HCT116 (cell line): ENCODE results near the gene IRS1. TPM values are rescaled to one million over a fixed set of nuclear protein-coding genes. Genes with fewer than 3 reads are reported as not detected.

Experiments used
- ATAC-seq: fragments of 200-7000 bp; cut with Tn5 transposase; 2 replicates; pipeline ENCODE4 v1.9.1; 2020; ENCODE audit warnings: mild to moderate bottlenecking, moderate library complexity
- BruUV-seq: library from RNA; stranded (reverse); fragments of 400-500 nt; replicated peaks from 2 replicates; lab custom pipeline; 2021; lab: Mats Ljungman, UMichigan
- CTCF ChIA-PET: fragments of 300-600 bp; sonication (Branson Sonifier 250); formaldehyde crosslinking; loops from one replicate; lab custom pipeline; 2021; ENCODE audit warnings: antibody characterized with exemption; lab: Charles Lee
- POLR2A ChIA-PET: fragments of 300-600, 350-600 bp; sonication (Branson Sonifier 250); formaldehyde crosslinking; loops from one replicate; lab custom pipeline; 2021; ENCODE audit warnings: antibody characterized with exemption; lab: Charles Lee
- RAD21 ChIA-PET, 2 experiments: fragments of 300-600 bp; sonication (Branson Sonifier 250); formaldehyde crosslinking; loops; one replicate each; lab custom pipeline; 2023; ENCODE audit warnings: low total read pairs in 2 of 2; ENCODE audit not compliant: uncharacterized antibody in 2 of 2, unreplicated experiment in 2 of 2, low non-redundant PET in 1 of 2; lab: Charles Lee
- DNase-seq: peaks from one replicate; pipeline ENCODE4 v3.0.0-alpha.2; 2010; ENCODE audit warnings: low read depth, low spot score
- H2AFZ ChIP-seq: fragments of 200-600 bp; shearing (Covaris generic), sonication (generic); 2 replicates; pipeline ENCODE4 v1.6.1; 2017; ENCODE audit warnings: low read depth, mixed run types, mixed read lengths, antibody characterized with exemption, low read length; ENCODE audit not compliant: poor library complexity, severe bottlenecking
- H3K27ac ChIP-seq: 2 replicates; pipeline ENCODE4 v1.5.1; 2012; ENCODE audit warnings: low read depth, low read length
- H3K27me3 ChIP-seq: fragments of 200-600 bp; sonication (generic); 2 replicates; pipeline ENCODE4 v1.6.1; 2016; ENCODE audit warnings: mixed run types, low read length, mixed read lengths; ENCODE audit not compliant: insufficient read depth
- H3K36me3 ChIP-seq, 2 experiments: fragments of 200-500 bp in 1 of 2; fragments of 200-600 bp in 1 of 2; sonication (Bioruptor generic) in 1 of 2; sonication (generic) in 1 of 2; 2 replicates each; pipeline versions ENCODE4 v1.5.1 to v1.6.1; 2014 to 2016; ENCODE audit warnings: low read length in 2 of 2, inconsistent platforms in 1 of 2, mixed read lengths in 1 of 2, mixed run types in 1 of 2; ENCODE audit not compliant: insufficient read depth in 2 of 2, control insufficient read depth in 1 of 2
- H3K4me1 ChIP-seq, 2 experiments: fragments of 200-600 bp in 1 of 2; sonication (generic) in 1 of 2; 2 replicates each; pipeline versions ENCODE4 v1.5.1 to v1.6.1; 2012 to 2017; ENCODE audit warnings: low read length in 2 of 2, inconsistent platforms in 1 of 2, mild to moderate bottlenecking in 1 of 2, mixed read lengths in 1 of 2, mixed run types in 1 of 2, moderate library complexity in 1 of 2; ENCODE audit not compliant: insufficient read depth in 2 of 2, control insufficient read depth in 1 of 2
- H3K4me2 ChIP-seq: fragments of 200-600 bp; sonication (generic); 2 replicates; pipeline ENCODE4 v1.6.1; 2017; ENCODE audit warnings: mixed run types, low read length, mixed read lengths
- H3K4me3 ChIP-seq, 2 experiments: fragments of 200-600 bp in 1 of 2; sonication (generic) in 1 of 2; replicated peaks in 1 of 2; 2 replicates each; pipeline ENCODE4 v1.5.1; 2011 to 2016; ENCODE audit warnings: low read length in 2 of 2, control low read depth in 1 of 2, low read depth in 1 of 2, mild to moderate bottlenecking in 1 of 2, mixed read lengths in 1 of 2, mixed run types in 1 of 2
- H3K79me2 ChIP-seq: fragments of 200-600 bp; sonication (generic); 2 replicates; pipeline ENCODE4 v1.6.1; 2017; ENCODE audit warnings: mild to moderate bottlenecking, mixed run types, low read length, moderate library complexity, mixed read lengths; ENCODE audit not compliant: insufficient read depth
- H3K9ac ChIP-seq: fragments of 200-600 bp; sonication (generic); 2 replicates; pipeline ENCODE4 v1.6.1; 2016; ENCODE audit warnings: low read length, mixed read lengths
- H3K9me2 ChIP-seq: fragments of 200-600 bp; sonication (generic), shearing (Covaris generic); 2 replicates; pipeline ENCODE4 v1.6.1; 2017; ENCODE audit warnings: mixed run types, mild to moderate bottlenecking, moderate library complexity; ENCODE audit not compliant: insufficient read depth
- H3K9me3 ChIP-seq, 2 experiments: fragments of 200-500 bp in 1 of 2; fragments of 200-600 bp in 1 of 2; sonication (Bioruptor generic) in 1 of 2; sonication (generic) in 1 of 2; 2 replicates each; pipeline ENCODE4 v1.6.1; 2014 to 2017; ENCODE audit warnings: low read length in 2 of 2, mixed read lengths in 2 of 2, inconsistent platforms in 1 of 2, low read depth in 1 of 2, mild to moderate bottlenecking in 1 of 2, mixed run types in 1 of 2, moderate library complexity in 1 of 2; ENCODE audit not compliant: control insufficient read depth in 1 of 2, insufficient read depth in 1 of 2
- H4K20me1 ChIP-seq: fragments of 200-600 bp; sonication (generic), shearing (Covaris generic); 2 replicates; pipeline ENCODE4 v1.6.1; 2017; ENCODE audit warnings: mixed run types, mild to moderate bottlenecking, moderate library complexity; ENCODE audit not compliant: insufficient read depth
- ELF1 ChIP-seq: IDR thresholded peaks from 2 replicates; pipeline ENCODE4 v1.6.1; 2012; ENCODE audit warnings: low read depth, borderline replicate concordance
- POLR2A ChIP-seq: IDR thresholded peaks from 2 replicates; pipeline ENCODE4 v1.7.0; 2011; ENCODE audit warnings: borderline replicate concordance; ENCODE audit not compliant: insufficient read depth, insufficient read length; ENCODE audit errors: extremely low read depth
- POLR2AphosphoS5 ChIP-seq: IDR thresholded peaks from 2 replicates; pipeline ENCODE4 v1.6.1; 2011; ENCODE audit warnings: mild to moderate bottlenecking, low read depth, low read length, moderate library complexity
- SIN3A ChIP-seq: IDR thresholded peaks from 2 replicates; pipeline ENCODE4 v1.6.1; 2012; ENCODE audit warnings: low read depth
- SP1 ChIP-seq: IDR thresholded peaks from 2 replicates; pipeline ENCODE4 v1.6.1; 2012; ENCODE audit warnings: low read depth
- TCF7L2 ChIP-seq: IDR thresholded peaks from 2 replicates; pipeline ENCODE4 v1.7.0; 2011; ENCODE audit warnings: borderline replicate concordance, inconsistent platforms; ENCODE audit not compliant: insufficient read depth, insufficient read length; ENCODE audit errors: extremely low read depth
- ZFX ChIP-seq: fragments of 450-650 bp; IDR thresholded peaks from 2 replicates; pipeline ENCODE4 v1.6.1; 2017
- ZNF274 ChIP-seq: fragments of 200-500 bp; sonication (Bioruptor generic); IDR thresholded peaks from 2 replicates; pipeline ENCODE4 v1.6.1; 2014; ENCODE audit warnings: mild to moderate bottlenecking, low read depth, low read length, inconsistent platforms
- intact Hi-C: fragments of 100-400 bp; cut with micrococcal nuclease; formaldehyde crosslinking; loops from 2 replicates; pipeline ENCODE4 v1.10.0; 2022
- total RNA-seq: library from RNA; stranded (reverse); gene quantifications from one replicate; pipeline ENCODE4 v1.2.1, GENCODE V29; 2021; ENCODE audit not compliant: unreplicated experiment
- TF ChIP-seq, protein P1 (sequence below): IDR thresholded peaks from 2 replicates; pipeline ENCODE4 v1.6.1; 2011; ENCODE audit warnings: mild to moderate bottlenecking, low read length, moderate library complexity; ENCODE audit not compliant: insufficient replicate concordance; ENCODE audit errors: extremely low read depth
- TF ChIP-seq, protein P2 (sequence below): IDR thresholded peaks from 2 replicates; pipeline ENCODE4 v1.6.1; 2012
- TF ChIP-seq, protein P3 (sequence below): IDR thresholded peaks from 2 replicates; pipeline ENCODE4 v1.6.1; 2012; ENCODE audit warnings: low read depth

The IRS1 gene
- total RNA-seq, 1 experiment from 2014 or later: 88.8 TPM

DNA sequence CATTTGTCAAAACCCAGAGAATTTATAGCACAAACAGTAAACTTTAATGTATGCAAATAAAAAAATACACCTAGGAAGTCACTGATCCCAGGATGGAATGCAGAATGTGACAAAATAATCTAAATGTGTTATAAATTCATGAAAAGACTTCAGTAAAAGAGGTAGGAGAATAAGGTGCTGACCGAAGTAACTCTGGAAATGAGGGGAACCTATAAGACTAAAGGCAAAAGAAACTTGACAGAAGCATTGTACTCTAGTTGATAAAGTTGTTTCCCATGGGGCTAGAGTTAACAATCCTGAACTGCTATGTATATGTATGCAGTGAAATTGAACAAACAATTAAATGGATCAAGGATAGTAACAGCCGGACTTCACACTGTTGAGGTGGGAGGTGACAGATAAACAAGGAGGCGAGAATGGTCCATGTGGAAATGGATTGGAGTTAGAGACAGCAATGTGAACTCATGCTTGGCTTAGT, 24.5 kb downstream of the IRS1 start:
- H3K4me3 ChIP-seq: no peak overlapping the region
- H3K4me2 ChIP-seq: no peak overlapping the region
- RAD21 ChIA-PET: no interaction called here
- H3K27me3 ChIP-seq: no peaks in the 10 kb centered on the region
- no peaks in the 10 kb centered on the region for H3K9me3 ChIP-seq
- TF ChIP-seq SIN3A (no peak), SP1 (no peak)
- TF ChIP-seq, protein P1, sequence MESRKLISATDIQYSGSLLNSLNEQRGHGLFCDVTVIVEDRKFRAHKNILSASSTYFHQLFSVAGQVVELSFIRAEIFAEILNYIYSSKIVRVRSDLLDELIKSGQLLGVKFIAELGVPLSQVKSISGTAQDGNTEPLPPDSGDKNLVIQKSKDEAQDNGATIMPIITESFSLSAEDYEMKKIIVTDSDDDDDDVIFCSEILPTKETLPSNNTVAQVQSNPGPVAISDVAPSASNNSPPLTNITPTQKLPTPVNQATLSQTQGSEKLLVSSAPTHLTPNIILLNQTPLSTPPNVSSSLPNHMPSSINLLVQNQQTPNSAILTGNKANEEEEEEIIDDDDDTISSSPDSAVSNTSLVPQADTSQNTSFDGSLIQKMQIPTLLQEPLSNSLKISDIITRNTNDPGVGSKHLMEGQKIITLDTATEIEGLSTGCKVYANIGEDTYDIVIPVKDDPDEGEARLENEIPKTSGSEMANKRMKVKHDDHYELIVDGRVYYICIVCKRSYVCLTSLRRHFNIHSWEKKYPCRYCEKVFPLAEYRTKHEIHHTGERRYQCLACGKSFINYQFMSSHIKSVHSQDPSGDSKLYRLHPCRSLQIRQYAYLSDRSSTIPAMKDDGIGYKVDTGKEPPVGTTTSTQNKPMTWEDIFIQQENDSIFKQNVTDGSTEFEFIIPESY: no peak
- H2AFZ ChIP-seq: no peak overlapping the region
- ATAC-seq (no peak), DNase-seq (no peak)
- no peaks in the 10 kb centered on the region for H3K9me2 ChIP-seq
- H3K79me2 ChIP-seq: peaks cover 99% of the 10 kb centered on the region
- intact Hi-C loops: no loop called here
- no peaks in the 10 kb centered on the region for H4K20me1 ChIP-seq
- H3K9ac ChIP-seq: no peak overlapping the region
- H3K27ac ChIP-seq: peak overlapping the region; percentile 76; the same call in 1 of the 2 replicates
- BruUV-seq: no TSS peak
- POLR2A ChIA-PET: no interaction called here
- CTCF ChIA-PET: no interaction called here
- peaks cover 39 to 42% of the 10 kb centered on the region in 2 experiments for H3K4me1 ChIP-seq
- H3K36me3 ChIP-seq: peaks cover 0 to 45% of the 10 kb centered on the region in 2 experiments; a peak in 3 of 4 replicates

DNA sequence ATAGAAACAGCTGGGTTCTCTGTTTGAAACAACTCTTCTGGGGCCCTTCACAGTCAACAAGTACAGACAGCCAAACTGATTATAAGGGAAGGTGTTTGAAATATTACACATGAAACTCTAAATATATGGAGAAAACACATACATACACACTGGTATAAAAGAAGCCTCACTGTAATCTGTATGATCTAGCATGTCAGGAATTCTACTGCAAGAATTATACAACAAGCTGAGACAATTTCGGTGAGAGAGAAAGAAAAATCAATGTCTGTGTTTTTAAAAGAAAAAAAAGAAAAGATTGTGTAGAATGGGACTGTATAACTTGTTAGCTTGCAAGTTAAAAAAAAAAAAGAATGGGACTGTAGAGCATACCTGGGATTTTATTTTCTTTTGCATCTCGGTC, 26.3 kb downstream of the IRS1 start:
- peak; percentile 26; the same call in 1 of the 2 replicates for ATAC-seq
- Histone ChIP-seq H3K27ac (peak overlapping the region; percentile 76), H4K20me1 (no peaks in the 10 kb centered on the region), H3K9me2 (no peaks in the 10 kb centered on the region), H3K4me3 (no peak overlapping the region), H3K9ac (peak overlapping the region; percentile 34), H3K36me3 (peaks cover 0 to 37% of the 10 kb centered on the region in 2 experiments; a peak in 3 of 4 replicates), H2AFZ (no peak overlapping the region), H3K9me3 (no peaks in the 10 kb centered on the region), H3K4me2 (peak overlapping the region; percentile 43), H3K79me2 (peaks cover 100% of the 10 kb centered on the region), H3K27me3 (no peaks in the 10 kb centered on the region), H3K4me1 (peaks cover 39 to 42% of the 10 kb centered on the region in 2 experiments)
- ChIA-PET CTCF (interaction anchor here (2.8 kb wide), 1 partner anchor 12 kb away, joined by 6 read pairs; no protein-coding TSS in a partner anchor), RAD21 (no interaction called here), POLR2A (interaction anchor here (1.4 kb wide), 1 partner anchor 557 kb away, joined by 3 read pairs; no protein-coding TSS in a partner anchor)
- no TSS peak for BruUV-seq
- intact Hi-C loops: no loop called here
- no peak for DNase-seq
- TF ChIP-seq, protein P2, sequence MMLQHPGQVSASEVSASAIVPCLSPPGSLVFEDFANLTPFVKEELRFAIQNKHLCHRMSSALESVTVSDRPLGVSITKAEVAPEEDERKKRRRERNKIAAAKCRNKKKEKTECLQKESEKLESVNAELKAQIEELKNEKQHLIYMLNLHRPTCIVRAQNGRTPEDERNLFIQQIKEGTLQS: no peak
- TF ChIP-seq SP1 (no peak), ELF1 (no peak), ZFX (no peak), ZNF274 (no peak), POLR2A (no peak), TCF7L2 (no peak), SIN3A (no peak), POLR2AphosphoS5 (no peak)
- TF ChIP-seq, protein P1: no peak
- TF ChIP-seq, protein P3, sequence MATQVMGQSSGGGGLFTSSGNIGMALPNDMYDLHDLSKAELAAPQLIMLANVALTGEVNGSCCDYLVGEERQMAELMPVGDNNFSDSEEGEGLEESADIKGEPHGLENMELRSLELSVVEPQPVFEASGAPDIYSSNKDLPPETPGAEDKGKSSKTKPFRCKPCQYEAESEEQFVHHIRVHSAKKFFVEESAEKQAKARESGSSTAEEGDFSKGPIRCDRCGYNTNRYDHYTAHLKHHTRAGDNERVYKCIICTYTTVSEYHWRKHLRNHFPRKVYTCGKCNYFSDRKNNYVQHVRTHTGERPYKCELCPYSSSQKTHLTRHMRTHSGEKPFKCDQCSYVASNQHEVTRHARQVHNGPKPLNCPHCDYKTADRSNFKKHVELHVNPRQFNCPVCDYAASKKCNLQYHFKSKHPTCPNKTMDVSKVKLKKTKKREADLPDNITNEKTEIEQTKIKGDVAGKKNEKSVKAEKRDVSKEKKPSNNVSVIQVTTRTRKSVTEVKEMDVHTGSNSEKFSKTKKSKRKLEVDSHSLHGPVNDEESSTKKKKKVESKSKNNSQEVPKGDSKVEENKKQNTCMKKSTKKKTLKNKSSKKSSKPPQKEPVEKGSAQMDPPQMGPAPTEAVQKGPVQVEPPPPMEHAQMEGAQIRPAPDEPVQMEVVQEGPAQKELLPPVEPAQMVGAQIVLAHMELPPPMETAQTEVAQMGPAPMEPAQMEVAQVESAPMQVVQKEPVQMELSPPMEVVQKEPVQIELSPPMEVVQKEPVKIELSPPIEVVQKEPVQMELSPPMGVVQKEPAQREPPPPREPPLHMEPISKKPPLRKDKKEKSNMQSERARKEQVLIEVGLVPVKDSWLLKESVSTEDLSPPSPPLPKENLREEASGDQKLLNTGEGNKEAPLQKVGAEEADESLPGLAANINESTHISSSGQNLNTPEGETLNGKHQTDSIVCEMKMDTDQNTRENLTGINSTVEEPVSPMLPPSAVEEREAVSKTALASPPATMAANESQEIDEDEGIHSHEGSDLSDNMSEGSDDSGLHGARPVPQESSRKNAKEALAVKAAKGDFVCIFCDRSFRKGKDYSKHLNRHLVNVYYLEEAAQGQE: no peak
